ENCODE data around the gene FTCDNL1. TPM values are rescaled to one million over a fixed set of nuclear protein-coding genes. Genes with fewer than 3 reads are reported as not detected.

The FTCDNL1 gene
- total RNA-seq, 2 experiments from 2014 or later, result 1.9 to 2.0 TPM

- ChIA-PET POLR2A (no interaction called here), CTCF (no interaction called here)
- TF ChIP-seq CTCF (IDR thresholded peaks at IDR 0.05), result no peak
- ATAC-seq (no peak), DNase-seq (no peak)
- no peaks in the 10 kb centered on the region for H3K36me3 Mint-ChIP-seq (ENCODE audit: low read depth)
- H3K27ac Mint-ChIP-seq, result no peak overlapping the region
- H3K4me3 Mint-ChIP-seq, result no peak overlapping the region
- intact Hi-C loops (cut with micrococcal nuclease), result no loop called here
- no peaks in the 10 kb centered on the region for H3K4me1 Mint-ChIP-seq (ENCODE audit: low read depth)
- peaks cover 3% of the 10 kb centered on the region for H3K9me3 Mint-ChIP-seq
- H3K27me3 Mint-ChIP-seq, result no peaks in the 10 kb centered on the region
Measured at GRCh38 chr2:199810422-199811171, 40.4 kb downstream of the FTCDNL1 start.

- intact Hi-C loops (cut with micrococcal nuclease), result no loop called here
- ATAC-seq, result no peak
- Mint-ChIP-seq H3K9me3 (peaks cover 3% of the 10 kb centered on the region), H3K27ac (no peak overlapping the region), H3K4me3 (no peak overlapping the region), H3K27me3 (no peaks in the 10 kb centered on the region), H3K36me3 (ENCODE audit: low read depth) (no peaks in the 10 kb centered on the region), H3K4me1 (ENCODE audit: low read depth) (no peaks in the 10 kb centered on the region)
- CTCF ChIA-PET, result no interaction called here
- no peak for DNase-seq
- POLR2A ChIA-PET, result no interaction called here
- no peak for TF ChIP-seq CTCF (IDR thresholded peaks at IDR 0.05)
Measured at GRCh38 chr2:199807966-199808365, 43.0 kb downstream of the FTCDNL1 start.

GRCh38 chr2:199806179-199806578, 44.8 kb downstream of the FTCDNL1 start:
- ChIA-PET POLR2A (no interaction called here), CTCF (interaction anchor here (0.6 kb wide), 1 partner anchor 366 kb away, joined by 3 read pairs; no protein-coding TSS in a partner anchor)
- no peak for ATAC-seq
- no peak for TF ChIP-seq CTCF (IDR thresholded peaks at IDR 0.05)
- no peaks in the 10 kb centered on the region for H3K36me3 Mint-ChIP-seq (ENCODE audit: low read depth)
- no peak overlapping the region for H3K4me3 Mint-ChIP-seq
- intact Hi-C loops (cut with micrococcal nuclease), result no loop called here
- H3K9me3 Mint-ChIP-seq, result peaks cover 3% of the 10 kb centered on the region
- H3K27ac Mint-ChIP-seq, result no peak overlapping the region
- no peak for DNase-seq
- no peaks in the 10 kb centered on the region for H3K4me1 Mint-ChIP-seq (ENCODE audit: low read depth)
- H3K27me3 Mint-ChIP-seq, result no peaks in the 10 kb centered on the region

GRCh38 chr2:199804831-199805230, 46.2 kb downstream of the FTCDNL1 start:
- ChIA-PET POLR2A (interaction anchor here (1.0 to 1.2 kb wide), 2 partner anchors 11 to 21 kb away, joined by 3 read pairs; no protein-coding TSS in a partner anchor), CTCF (no interaction called here)
- H3K27me3 Mint-ChIP-seq, result no peaks in the 10 kb centered on the region
- no peak for TF ChIP-seq CTCF (IDR thresholded peaks at IDR 0.05)
- H3K36me3 Mint-ChIP-seq (ENCODE audit: low read depth), result no peaks in the 10 kb centered on the region
- H3K9me3 Mint-ChIP-seq, result peaks cover 3% of the 10 kb centered on the region
- no peak overlapping the region for H3K27ac Mint-ChIP-seq
- H3K4me3 Mint-ChIP-seq, result no peak overlapping the region
- H3K4me1 Mint-ChIP-seq (ENCODE audit: low read depth), result no peaks in the 10 kb centered on the region
- no peak for DNase-seq
- intact Hi-C loops (cut with micrococcal nuclease), result no loop called here
- no peak for ATAC-seq

- no peaks in the 10 kb centered on the region for H3K9me3 Mint-ChIP-seq
- peaks cover 1% of the 10 kb centered on the region for H3K27me3 Mint-ChIP-seq
- CTCF ChIA-PET, result no interaction called here
- ATAC-seq (no peak), DNase-seq (no peak)
- H3K4me3 Mint-ChIP-seq, result no peak overlapping the region
- POLR2A ChIA-PET, result no interaction called here
- H3K27ac Mint-ChIP-seq, result no peak overlapping the region
- H3K4me1 Mint-ChIP-seq (ENCODE audit: low read depth), result no peaks in the 10 kb centered on the region
- intact Hi-C loops (cut with micrococcal nuclease), result no loop called here
- no peak for TF ChIP-seq CTCF (IDR thresholded peaks at IDR 0.05)
- no peaks in the 10 kb centered on the region for H3K36me3 Mint-ChIP-seq (ENCODE audit: low read depth)
Measured at GRCh38 chr2:199798831-199799580, 52.0 kb downstream of the FTCDNL1 start.

All from activated CD8-positive, alpha-beta T cell treated with anti-CD3 and anti-CD28 coated beads for 36 hours (primary cell).